H9 (cell line): Measurements from ENCODE around the gene USP40. TPM values are rescaled to one million over a fixed set of nuclear protein-coding genes. Genes with fewer than 3 reads are reported as not detected.

Source experiments
- DNase-seq: peaks from one replicate; pipeline ENCODE4 v3.0.0-alpha.2; 2017
- H2AFZ ChIP-seq: one replicate; pipeline ENCODE4 v1.6.1; 2013; ENCODE audit warnings: mild to moderate bottlenecking, low read length, control low read depth, moderate library complexity
- H2AK5ac ChIP-seq: 2 replicates; pipeline ENCODE4 v1.6.1; 2013; ENCODE audit warnings: low read length, control low read depth, mixed read lengths; ENCODE audit not compliant: insufficient read length
- H2BK120ac ChIP-seq: one replicate; pipeline ENCODE4 v1.6.1; 2013; ENCODE audit warnings: low read depth, mild to moderate bottlenecking, low read length, control low read depth, inconsistent platforms; ENCODE audit not compliant: poor library complexity, severe bottlenecking
- H2BK12ac ChIP-seq: 2 replicates; pipeline ENCODE4 v1.6.1; 2013; ENCODE audit warnings: low read length, control low read depth, mixed read lengths, low read depth; ENCODE audit not compliant: insufficient read length
- H2BK15ac ChIP-seq: 2 replicates; pipeline ENCODE4 v1.6.1; 2013; ENCODE audit warnings: low read depth, low read length, control low read depth
- H2BK20ac ChIP-seq: one replicate; pipeline ENCODE4 v1.6.1; 2013; ENCODE audit warnings: low read depth, mild to moderate bottlenecking, low read length, control low read depth, inconsistent platforms; ENCODE audit not compliant: poor library complexity, severe bottlenecking
- H2BK5ac ChIP-seq: 2 replicates; pipeline ENCODE4 v1.6.1; 2013; ENCODE audit warnings: low read length, control low read depth, mixed read lengths; ENCODE audit not compliant: insufficient read length
- H3K14ac ChIP-seq: 2 replicates; pipeline ENCODE4 v1.6.1; 2013; ENCODE audit warnings: low read length, control low read depth; ENCODE audit not compliant: insufficient read depth
- H3K18ac ChIP-seq: 2 replicates; pipeline ENCODE4 v1.6.1; 2013; ENCODE audit warnings: low read depth, mild to moderate bottlenecking, mixed read lengths, low read length, control low read depth; ENCODE audit not compliant: insufficient read length
- H3K23ac ChIP-seq: 2 replicates; pipeline ENCODE4 v1.6.1; 2013; ENCODE audit warnings: low read length, control low read depth, mixed read lengths, low read depth; ENCODE audit not compliant: insufficient read length
- H3K23me2 ChIP-seq: 2 replicates; pipeline ENCODE4 v1.6.1; 2013; ENCODE audit warnings: low read depth, mild to moderate bottlenecking, mixed read lengths, low read length, control low read depth; ENCODE audit not compliant: insufficient read length, poor library complexity, severe bottlenecking
- H3K27ac ChIP-seq: 2 replicates; pipeline ENCODE4 v1.5.1; 2013; ENCODE audit warnings: low read length, control low read depth, mixed read lengths, low read depth; ENCODE audit not compliant: insufficient read length
- H3K27me3 ChIP-seq: 2 replicates; pipeline ENCODE4 v1.6.1; 2013; ENCODE audit warnings: low read length, control low read depth, inconsistent platforms; ENCODE audit not compliant: insufficient read depth
- H3K4ac ChIP-seq: 2 replicates; pipeline ENCODE4 v1.6.1; 2013; ENCODE audit warnings: low read depth, mild to moderate bottlenecking, control low read depth, inconsistent platforms, low read length, moderate library complexity
- H3K4me1 ChIP-seq: 2 replicates; pipeline ENCODE4 v1.6.1; 2013; ENCODE audit warnings: low read length, control low read depth, inconsistent platforms; ENCODE audit not compliant: insufficient read depth
- H3K4me2 ChIP-seq: 2 replicates; pipeline ENCODE4 v1.6.1; 2013; ENCODE audit warnings: low read length, control low read depth, mixed read lengths; ENCODE audit not compliant: insufficient read length, insufficient read depth
- H3K56ac ChIP-seq: 2 replicates; pipeline ENCODE4 v1.6.1; 2013; ENCODE audit warnings: low read depth, mild to moderate bottlenecking, mixed read lengths, low read length, control low read depth; ENCODE audit not compliant: insufficient read length
- H3K79me1 ChIP-seq: 2 replicates; pipeline ENCODE4 v1.6.1; 2013; ENCODE audit warnings: low read depth, mild to moderate bottlenecking, moderate library complexity, low read length, control low read depth, inconsistent platforms; ENCODE audit not compliant: insufficient read depth, poor library complexity, severe bottlenecking
- H3K79me2 ChIP-seq: 2 replicates; pipeline ENCODE4 v1.6.1; 2013; ENCODE audit warnings: low read length, control low read depth, inconsistent platforms; ENCODE audit not compliant: insufficient read depth
- H3K9ac ChIP-seq: 2 replicates; pipeline ENCODE4 v1.6.1; 2013; ENCODE audit warnings: low read length, control low read depth, mixed read lengths; ENCODE audit not compliant: insufficient read length; ENCODE audit errors: extremely low read depth
- H3K9me3 ChIP-seq: one replicate; pipeline ENCODE4 v1.6.1; 2013; ENCODE audit warnings: low read depth, low read length, inconsistent platforms; ENCODE audit not compliant: control insufficient read depth
- H3T11ph ChIP-seq: one replicate; pipeline ENCODE4 v1.6.1; 2013; ENCODE audit warnings: mild to moderate bottlenecking, low read length, control low read depth, inconsistent platforms
- H4K20me1 ChIP-seq: one replicate; pipeline ENCODE4 v1.6.1; 2013; ENCODE audit not compliant: control insufficient read depth, insufficient read length, insufficient read depth
- H4K5ac ChIP-seq: 2 replicates; pipeline ENCODE4 v1.6.1; 2013; ENCODE audit warnings: low read depth, mild to moderate bottlenecking, mixed read lengths, low read length, control low read depth; ENCODE audit not compliant: insufficient read length
- H4K8ac ChIP-seq: replicated peaks from 2 replicates; pipeline ENCODE4 v1.6.1; 2013; ENCODE audit warnings: low read length, control low read depth, mixed read lengths, low read depth; ENCODE audit not compliant: insufficient read length
- H4K91ac ChIP-seq: 2 replicates; pipeline ENCODE4 v1.6.1; 2013; ENCODE audit warnings: low read depth, mild to moderate bottlenecking, moderate library complexity, mixed read lengths, low read length, control low read depth; ENCODE audit not compliant: insufficient read length
- H3K27ac Mint-ChIP-seq, 3 experiments: 2 replicates in 2 of 3; 3 replicates in 1 of 3; pipeline ENCODE4 v1.8.0; 2020 to 2021; ENCODE audit warnings: mixed read lengths in 3 of 3, mild to moderate bottlenecking in 1 of 3, moderate library complexity in 1 of 3
- H3K27me3 Mint-ChIP-seq: 2 replicates; pipeline ENCODE4 v1.8.0; 2021; ENCODE audit warnings: low read depth, mild to moderate bottlenecking, moderate library complexity, mixed read lengths
- H3K36me3 Mint-ChIP-seq, 3 experiments: 2 replicates in 2 of 3; 3 replicates in 1 of 3; pipeline ENCODE4 v1.8.0; 2020 to 2021; ENCODE audit warnings: low read depth in 3 of 3, mixed read lengths in 3 of 3; ENCODE audit not compliant: insufficient read depth in 1 of 3
- H3K4me1 Mint-ChIP-seq, 2 experiments: 2 replicates each; pipeline ENCODE4 v1.8.0; 2020; ENCODE audit warnings: mixed read lengths in 2 of 2
- H3K4me3 Mint-ChIP-seq, 2 experiments: 2 replicates in 1 of 2; 3 replicates in 1 of 2; pipeline ENCODE4 v1.8.0; 2020 to 2021; ENCODE audit warnings: mild to moderate bottlenecking in 2 of 2, mixed read lengths in 2 of 2, moderate library complexity in 1 of 2
- H3K9me3 Mint-ChIP-seq, 2 experiments: 2 replicates in 1 of 2; 3 replicates in 1 of 2; pipeline ENCODE4 v1.8.0; 2020; ENCODE audit warnings: mild to moderate bottlenecking in 2 of 2, mixed read lengths in 2 of 2, moderate library complexity in 1 of 2
- CTCF ChIP-seq: fragments of 200-600 bp; sonication (generic); conservative IDR thresholded peaks from 3 replicates; pipeline ENCODE4 v1.8.0; 2021; ENCODE audit warnings: antibody characterized with exemption, mild to moderate bottlenecking
- WGBS: extraction: QIAGEN DNeasy Blood & Tissue Kit; methylation state at CpG from one replicate; pipeline ENCODE4 v1.1.7; 2013; ENCODE audit warnings: missing lambda C conversion rate, low lambda C conversion rate, mixed read lengths; ENCODE audit not compliant: insufficient read length; ENCODE audit errors: extremely low coverage; 5-methylcytosine and 5-hydroxymethylcytosine counted together
- total RNA-seq: library from RNA; stranded (reverse); gene quantifications from 2 replicates; pipeline ENCODE4 v1.2.1, GENCODE V29; 2021

Gene USP40
- total RNA-seq, 1 experiment from 2014 or later, result 7.5 TPM

- H3K23ac ChIP-seq, result no peak overlapping the region
- H3K4me2 ChIP-seq, result no peak overlapping the region
- H3K18ac ChIP-seq, result no peak overlapping the region
- H4K20me1 ChIP-seq, result no peaks in the 10 kb centered on the region
- no peak overlapping the region for H3T11ph ChIP-seq
- Mint-ChIP-seq H3K4me1 (no peaks in the 10 kb centered on the region), H3K4me3 (no peak overlapping the region), H3K27ac (no peak overlapping the region), H3K9me3 (peaks cover 32 to 42% of the 10 kb centered on the region in 2 experiments), H3K27me3 (peaks cover 11% of the 10 kb centered on the region), H3K36me3 (peaks cover 0 to 2% (median 0%) of the 10 kb centered on the region in 3 experiments; a peak in 2 of 7 replicates)
- H2BK120ac ChIP-seq, result no peak overlapping the region
- no peak overlapping the region for H4K5ac ChIP-seq
- no peak overlapping the region for H2BK12ac ChIP-seq
- H3K9ac ChIP-seq, result no peak overlapping the region
- H3K9me3 ChIP-seq, result no peaks in the 10 kb centered on the region
- no peak overlapping the region for H2BK15ac ChIP-seq
- TF ChIP-seq CTCF, result no peak
- H2AFZ ChIP-seq, result no peak overlapping the region
- H3K27ac ChIP-seq, result no peak overlapping the region
- no peaks in the 10 kb centered on the region for H3K79me2 ChIP-seq
- H4K8ac ChIP-seq, result no peak overlapping the region
- no peak overlapping the region for H3K4ac ChIP-seq
- H4K91ac ChIP-seq, result no peak overlapping the region
- H3K4me1 ChIP-seq, result no peaks in the 10 kb centered on the region
- H2BK20ac ChIP-seq, result no peak overlapping the region
- no peak for DNase-seq
- no peak overlapping the region for H3K56ac ChIP-seq
- no CpG with 5 or more reads among the region's 4 CpGs for WGBS
- no peak overlapping the region for H2BK5ac ChIP-seq
- no peaks in the 10 kb centered on the region for H3K27me3 ChIP-seq
- H2AK5ac ChIP-seq, result no peak overlapping the region
- no peaks in the 10 kb centered on the region for H3K23me2 ChIP-seq
- H3K79me1 ChIP-seq, result no peaks in the 10 kb centered on the region
- no peak overlapping the region for H3K14ac ChIP-seq
Measured at GRCh38 chr2:233611284-233611683, 44.7 kb upstream of the USP40 start.
